Measurements from ENCODE around the gene ANKRD44.
A peak's percentile ranks its signal among the peaks of the same experiment; 100 is the strongest.

Gene ANKRD44

GRCh38 chr2:197170208-197170607, 140.4 kb downstream of the ANKRD44 start:
- DNase-seq, result no peak

- peak; percentile 64 to 74 for DNase-seq
Observed at GRCh38 chr2:197168705-197169104, 141.9 kb downstream of the ANKRD44 start.

GRCh38 chr2:197167608-197168314, 142.8 kb downstream of the ANKRD44 start:
- DNase-seq, result no peak

DNA sequence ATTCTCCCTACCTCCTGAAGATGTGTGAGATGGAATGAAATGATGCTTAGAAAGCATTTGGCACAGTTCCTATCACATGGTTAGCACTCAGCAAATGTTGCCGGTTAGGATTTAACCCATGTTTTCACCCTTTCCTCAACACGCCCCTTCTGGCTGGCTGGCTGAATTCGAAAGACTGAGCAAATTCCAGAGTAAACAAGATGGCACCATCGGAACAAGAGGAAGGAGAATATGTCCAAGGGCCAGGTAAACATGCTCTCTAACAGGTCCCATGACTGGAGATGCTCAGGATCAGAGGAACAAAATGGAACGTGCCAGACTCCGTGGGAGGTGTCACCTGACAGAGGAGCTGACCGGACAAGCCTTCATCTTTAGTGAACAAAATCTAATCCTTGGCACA, 145.6 kb downstream of the ANKRD44 start:
- no peak for DNase-seq

DNA sequence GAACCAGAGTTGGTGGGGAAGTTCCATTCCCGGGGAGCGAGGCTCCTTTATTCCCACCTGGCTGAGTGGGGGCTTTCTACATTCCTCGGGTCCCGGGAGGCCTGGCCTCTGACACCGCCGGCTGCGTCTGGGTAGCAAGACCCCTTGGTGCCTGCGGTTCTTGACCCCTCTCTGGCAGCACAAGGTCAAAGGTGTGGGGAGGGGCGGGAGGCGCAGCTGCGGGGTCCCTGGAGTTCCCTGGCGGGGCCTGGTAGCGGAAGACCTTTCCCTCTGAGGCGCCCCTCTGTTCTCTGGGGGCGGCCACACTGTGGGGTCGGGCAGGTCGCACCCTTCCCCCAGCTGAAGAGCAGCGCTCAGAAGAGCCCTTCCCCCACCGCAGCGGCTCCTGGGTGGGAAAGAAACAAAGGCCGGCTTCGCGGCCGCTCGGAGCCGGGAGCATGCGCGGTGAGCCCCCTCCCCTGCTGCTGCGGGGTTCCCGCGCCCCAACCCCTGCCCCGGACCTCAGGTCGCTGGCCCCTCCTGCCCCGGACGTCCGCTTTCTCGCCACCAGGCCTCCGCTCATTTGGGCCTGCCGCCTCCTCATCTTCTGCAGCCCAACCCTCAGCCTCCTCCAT, 146.3 kb downstream of the ANKRD44 start:
- no peak for DNase-seq

DNA sequence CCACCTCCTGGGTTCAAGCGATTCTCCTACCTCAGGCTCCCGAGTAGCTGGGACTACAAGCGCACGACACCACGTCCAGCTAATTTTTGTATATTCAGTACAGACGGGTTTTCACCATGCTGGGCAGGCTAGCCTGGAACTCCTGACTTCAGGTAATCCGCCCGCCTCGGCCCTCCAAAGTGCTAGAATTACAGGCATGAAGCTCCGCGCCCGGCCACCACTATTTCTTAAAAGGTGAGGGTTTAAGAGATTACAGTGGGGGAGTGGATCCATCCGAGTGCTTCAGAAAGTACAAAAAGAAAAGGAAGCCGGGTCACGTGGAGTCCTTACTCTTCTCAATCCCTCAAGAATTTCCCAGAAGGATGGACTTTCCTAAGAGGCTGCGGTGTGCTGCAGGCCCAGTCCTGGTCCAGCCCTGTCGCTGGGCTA, 146.9 kb downstream of the ANKRD44 start:
- no peak for DNase-seq

DNA sequence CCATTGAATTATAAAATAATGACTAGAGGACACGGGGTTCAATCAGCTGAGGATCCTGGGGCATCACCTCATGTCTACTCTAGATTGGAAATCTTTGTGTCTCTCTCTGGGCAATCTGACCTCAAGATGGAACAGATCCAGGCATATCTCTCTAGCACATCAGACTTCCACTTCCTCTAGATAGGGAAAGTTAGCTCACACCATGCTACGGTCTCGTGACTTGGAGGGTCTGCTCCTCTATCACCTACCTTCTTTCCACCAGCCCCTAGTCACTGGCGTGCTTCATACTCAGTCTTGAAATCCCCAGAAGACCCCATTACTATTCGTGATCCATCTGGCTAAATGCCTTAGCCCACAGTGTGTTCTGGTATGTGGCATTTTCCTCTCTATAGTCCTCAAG, 148.8 kb downstream of the ANKRD44 start:
- no peak for DNase-seq

DNA sequence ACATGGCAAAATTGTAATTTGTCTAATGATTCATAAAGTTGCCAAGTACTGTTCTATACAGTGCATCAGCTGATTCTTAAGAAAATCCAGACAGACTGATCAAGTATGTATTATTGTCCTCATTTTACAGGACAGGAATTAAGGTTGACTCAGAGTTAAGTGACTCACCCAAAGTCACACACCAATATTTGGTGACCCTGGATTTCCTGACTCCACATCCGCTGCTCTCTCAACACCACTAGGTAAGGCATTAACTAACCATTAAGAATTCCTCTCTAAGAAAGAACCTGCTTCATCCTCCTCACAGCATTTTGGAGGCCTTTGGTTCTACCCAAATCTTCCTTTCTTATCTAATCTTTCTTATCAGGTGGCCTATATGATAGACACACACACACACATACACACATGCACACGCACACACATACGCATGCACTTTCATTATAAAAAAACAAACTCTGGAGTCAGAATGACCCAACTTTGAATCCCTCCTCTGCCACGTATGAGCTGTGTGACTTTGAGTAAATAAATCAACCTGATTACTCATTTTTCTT, 150.8 kb downstream of the ANKRD44 start:
- DNase-seq, result peak; percentile 32 to 56

GRCh38 chr2:197158591-197159550, 151.7 kb downstream of the ANKRD44 start:
- DNase-seq, result no peak

DNA sequence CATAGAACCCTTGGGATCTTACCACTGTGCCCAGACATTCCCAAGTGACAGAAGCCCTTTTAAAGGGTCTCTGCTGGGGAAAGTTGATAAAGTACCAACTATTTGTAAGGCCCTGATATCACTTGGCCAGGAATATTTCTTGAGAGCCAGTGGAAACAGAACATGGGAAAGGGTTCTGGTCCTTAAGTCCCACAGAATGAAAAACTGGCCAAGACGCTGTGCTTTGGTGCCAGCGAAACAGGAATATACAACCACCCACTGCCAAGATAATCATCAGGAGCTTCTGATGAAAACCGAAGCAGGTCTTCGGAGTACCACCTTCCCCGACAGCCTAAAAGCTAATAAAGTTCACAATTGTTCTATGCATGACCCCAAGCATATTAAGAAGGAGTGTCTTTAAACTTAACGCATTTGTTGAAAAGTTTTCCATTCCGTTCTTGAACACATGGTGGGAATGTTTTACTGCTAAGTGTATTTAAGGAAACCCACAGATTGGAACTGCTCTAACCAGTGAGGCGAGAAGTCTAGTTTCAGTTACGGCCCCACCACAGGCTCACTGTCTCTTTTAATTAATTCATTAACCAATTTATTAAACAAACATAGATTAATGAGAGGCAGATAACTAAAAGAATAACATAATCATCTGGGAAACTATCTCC, 152.6 kb downstream of the ANKRD44 start:
- DNase-seq, result no peak

- no peak for DNase-seq
Observed at GRCh38 chr2:197156771-197157170, 153.8 kb downstream of the ANKRD44 start.

GRCh38 chr2:197152451-197153228, 157.9 kb downstream of the ANKRD44 start:
- peak; percentile 33 to 63 for DNase-seq

DNA sequence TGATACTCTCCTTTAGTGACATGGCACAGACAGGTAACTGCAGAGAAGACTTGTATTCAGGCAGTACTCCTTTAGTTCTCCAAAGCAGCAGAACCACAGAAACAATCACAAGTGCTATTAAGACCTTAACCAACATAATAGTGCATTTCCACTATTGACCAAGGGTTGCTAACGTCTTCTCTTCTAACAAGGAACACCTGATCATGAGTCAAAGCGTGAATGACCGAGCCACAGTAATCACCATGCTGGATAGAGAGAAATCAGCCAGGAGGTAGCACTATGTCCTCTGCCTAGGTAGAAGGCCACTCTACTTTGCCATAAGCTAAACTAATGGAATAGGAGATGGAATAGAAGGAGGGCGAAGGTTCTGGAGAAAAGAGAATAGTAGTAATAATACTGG, 161.0 kb downstream of the ANKRD44 start:
- no peak for DNase-seq

DNA sequence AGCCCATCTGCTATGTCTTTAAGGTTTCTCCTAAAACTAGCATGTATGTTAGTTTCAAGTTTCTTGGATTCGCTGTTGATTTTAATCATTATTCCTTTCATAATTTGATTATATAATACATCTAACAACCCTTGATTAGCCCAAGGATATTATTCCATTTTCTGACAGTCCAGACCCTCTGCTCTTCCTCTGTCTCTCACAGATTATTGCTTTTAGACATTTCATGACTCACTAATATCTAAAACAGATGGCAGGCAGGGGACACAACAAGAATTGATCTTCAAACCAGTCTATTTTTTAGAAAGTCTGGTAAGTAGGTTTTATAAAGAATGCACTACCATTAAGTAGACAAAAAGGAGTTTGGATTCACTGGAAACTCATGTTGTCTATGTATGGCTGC, 162.2 kb downstream of the ANKRD44 start:
- DNase-seq, result no peak

GRCh38 chr2:197147942-197148341, 162.6 kb downstream of the ANKRD44 start:
- DNase-seq, result no peak

DNA sequence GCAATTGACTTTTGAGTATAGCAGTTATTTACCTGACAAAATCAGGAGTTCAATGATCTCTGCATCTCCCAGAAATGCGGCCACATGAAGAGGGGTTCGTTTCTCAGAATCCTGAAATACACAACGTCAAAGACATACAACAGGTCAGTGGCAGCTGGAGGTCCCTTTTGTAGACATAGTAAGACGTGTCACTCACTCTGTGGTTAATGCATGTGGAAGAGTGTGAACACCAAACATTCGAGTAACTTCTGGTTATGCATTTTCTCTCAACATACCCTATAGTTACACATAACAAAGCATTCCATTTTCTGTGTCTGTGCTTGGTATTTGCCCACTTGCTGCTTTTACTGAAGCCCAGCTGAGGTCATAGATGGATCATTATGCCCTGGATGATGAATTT, 163.6 kb downstream of the ANKRD44 start:
- DNase-seq, result no peak

GRCh38 chr2:197145471-197146056, 165.0 kb downstream of the ANKRD44 start:
- DNase-seq, result peak; percentile 49 to 68

DNA sequence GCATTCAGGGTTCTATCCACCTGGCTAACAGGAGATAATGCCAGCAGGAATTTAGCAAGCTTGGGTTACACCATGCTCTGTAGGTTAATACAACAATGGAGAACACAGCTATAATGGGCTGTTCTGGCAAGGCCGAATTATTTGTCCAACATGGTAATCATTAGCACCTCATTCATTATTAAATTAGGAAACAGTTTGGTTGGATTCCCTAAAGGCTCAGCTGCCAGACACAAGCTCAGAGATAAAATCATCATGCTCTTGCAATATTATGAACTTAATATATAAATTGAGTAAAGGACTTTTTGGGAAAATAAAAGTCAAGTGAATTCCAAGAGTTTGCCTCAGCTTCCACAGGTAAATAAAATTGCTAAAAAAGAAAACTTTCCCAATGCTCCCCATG, 166.4 kb downstream of the ANKRD44 start:
- no peak for DNase-seq

DNA sequence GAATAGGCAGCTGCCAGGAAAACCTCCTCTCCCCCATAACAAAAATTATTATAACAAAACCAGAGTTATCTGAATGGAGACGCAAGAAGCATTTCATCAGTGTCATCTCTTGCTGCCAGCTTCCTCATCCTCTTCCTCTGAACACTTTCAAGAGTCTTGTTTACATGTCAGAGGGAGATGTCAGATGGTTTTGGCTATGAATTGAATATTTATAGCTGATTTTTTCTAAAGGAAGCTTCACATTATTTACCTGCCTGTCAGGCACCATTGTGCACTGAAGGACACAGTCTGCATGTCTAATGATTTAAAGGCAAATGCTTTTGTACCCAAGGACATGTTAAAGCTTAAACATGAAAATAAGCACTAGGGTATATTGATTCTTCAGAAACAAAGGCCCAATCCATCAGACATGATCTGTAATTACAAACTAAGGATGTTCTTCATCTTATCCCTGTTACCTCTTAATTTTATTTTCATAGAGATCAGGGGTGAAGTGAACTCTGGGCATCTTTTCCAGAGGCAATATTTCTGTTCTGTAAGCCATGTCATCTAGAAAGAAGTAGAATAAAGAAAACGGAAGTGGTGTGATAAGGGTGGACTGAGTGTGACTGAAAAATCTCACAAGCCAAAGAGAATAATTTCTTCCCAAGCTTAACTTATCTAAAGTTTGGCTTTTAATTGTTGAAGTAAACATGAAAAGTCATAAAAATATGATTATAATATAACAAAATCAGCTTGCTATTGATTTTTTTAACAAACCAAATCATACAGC, 168.7 kb downstream of the ANKRD44 start:
- no peak for DNase-seq

DNA sequence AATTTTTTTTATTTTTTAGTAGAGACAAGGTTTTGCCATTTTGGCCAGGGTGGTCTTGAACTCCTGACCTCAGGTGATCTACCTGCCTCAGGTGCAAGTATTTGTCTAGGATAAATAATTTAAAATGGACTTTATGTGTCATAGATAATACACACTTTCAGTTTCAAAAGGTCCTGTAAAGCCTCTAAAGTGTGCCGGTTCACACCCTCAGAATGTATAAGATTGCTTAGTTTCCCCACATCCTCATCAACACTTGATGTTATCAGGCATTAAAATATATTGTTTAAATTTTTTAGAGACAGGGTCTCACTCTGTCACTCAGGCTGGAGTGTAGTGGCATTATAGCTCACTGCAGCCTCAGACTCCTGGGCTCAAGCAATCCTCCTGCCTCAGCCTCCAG, 170.5 kb downstream of the ANKRD44 start:
- peak in 1 of 2 donors; percentile 42 for DNase-seq

- no peak for DNase-seq
Observed at GRCh38 chr2:197138506-197138905, 172.1 kb downstream of the ANKRD44 start.
